B cell (primary cell): Measurements from ENCODE around the gene DPAGT1. TPM values are rescaled to one million over a fixed set of nuclear protein-coding genes. Genes with fewer than 3 reads are reported as not detected.

Experiments
- ATAC-seq: fragments of 200-7000 bp; cut with Tn5 transposase; one replicate; pipeline ENCODE4 v1.10.0; 2021; ENCODE audit warnings: low read depth, mild to moderate bottlenecking, moderate number of reproducible peaks, moderate library complexity
- CTCF ChIA-PET: fragments of 350-600 bp; sonication (Branson Sonifier 250); formaldehyde crosslinking; loops from one replicate; lab custom pipeline; 2021; ENCODE audit warnings: antibody characterized with exemption, inconsistent platforms; lab: Charles Lee
- POLR2A ChIA-PET: fragments of 350-600 bp; sonication (Branson Sonifier 250); formaldehyde crosslinking; loops from one replicate; lab custom pipeline; 2021; ENCODE audit warnings: antibody characterized with exemption; lab: Charles Lee
- DNase-seq: peaks from one replicate; pipeline ENCODE4 v3.0.0; 2013
- H2AFZ ChIP-seq: 2 replicates; pipeline ENCODE4 v1.6.1; 2012; ENCODE audit warnings: mild to moderate bottlenecking, low read depth, low read length; ENCODE audit not compliant: insufficient read depth, poor library complexity, severe bottlenecking
- H3K27ac ChIP-seq, 2 donors: 1 replicate in 1 of 2; 2 replicates in 1 of 2; pipeline ENCODE4 v1.5.1; 2012 to 2013; ENCODE audit warnings: low read length in 2 of 2, mild to moderate bottlenecking in 2 of 2, moderate library complexity in 1 of 2
- H3K27me3 ChIP-seq, 4 experiments: fragments of 200-600 bp in 1 of 4; sonication (generic) in 1 of 4; replicated peaks in 1 of 4; 1 replicate in 2 of 4; 2 replicates in 2 of 4; pipeline versions ENCODE4 v1.6.1 to v1.7.0; 2013 to 2016; ENCODE audit warnings: low read length in 3 of 4, mild to moderate bottlenecking in 2 of 4, mixed read lengths in 1 of 4, moderate library complexity in 1 of 4; ENCODE audit not compliant: insufficient read depth in 4 of 4, control insufficient read depth in 3 of 4; ENCODE audit errors: control extremely low read depth in 1 of 4
- H3K36me3 ChIP-seq, 2 experiments: replicated peaks in 1 of 2; 1 replicate in 1 of 2; 2 replicates in 1 of 2; pipeline versions ENCODE4 v1.6.1 to v1.7.1; 2013; ENCODE audit warnings: low read length in 1 of 2; ENCODE audit not compliant: insufficient read depth in 2 of 2, control insufficient read depth in 1 of 2; ENCODE audit errors: control extremely low read depth in 1 of 2, extremely low read depth in 1 of 2
- H3K4me1 ChIP-seq, 2 donors: fragments of 200-600 bp in 1 of 2; sonication (generic) in 1 of 2; 1 replicate in 1 of 2; 2 replicates in 1 of 2; pipeline versions ENCODE4 v1.5.1 to v1.6.1; 2013 to 2017; ENCODE audit warnings: low read length in 2 of 2; ENCODE audit not compliant: control insufficient read depth in 2 of 2, insufficient read depth in 2 of 2
- H3K4me2 ChIP-seq: replicated peaks from 2 replicates; pipeline ENCODE3; 2012; ENCODE audit warnings: mild to moderate bottlenecking, low read depth, low read length; ENCODE audit not compliant: poor library complexity, severe bottlenecking
- H3K4me3 ChIP-seq, 5 experiments: fragments of 200-600 bp in 1 of 5; sonication (generic) in 1 of 5; 1 replicate in 3 of 5; 2 replicates in 2 of 5; pipeline versions ENCODE4 v1.5.1 to v1.7.0; 2011 to 2016; ENCODE audit warnings: low read length in 4 of 5, mild to moderate bottlenecking in 4 of 5, low read depth in 2 of 5, control low read depth in 1 of 5, moderate library complexity in 1 of 5; ENCODE audit not compliant: insufficient read depth in 1 of 5; ENCODE audit errors: control extremely low read depth in 1 of 5, extremely low read depth in 1 of 5
- H3K79me2 ChIP-seq: fragments of 200-600 bp; sonication (generic); one replicate; pipeline ENCODE4 v1.6.0; 2016; ENCODE audit warnings: low read length; ENCODE audit not compliant: control insufficient read depth, insufficient read depth
- H3K9ac ChIP-seq: fragments of 200-600 bp; sonication (generic); 2 replicates; pipeline ENCODE4 v1.6.1; 2017; ENCODE audit warnings: mild to moderate bottlenecking, low read length, moderate library complexity
- H3K9me3 ChIP-seq, 3 donors: one replicate each; pipeline versions ENCODE4 v1.6.1 to v1.7.1; 2013; ENCODE audit warnings: low read length in 2 of 3; ENCODE audit not compliant: control insufficient read depth in 2 of 3, insufficient read depth in 1 of 3; ENCODE audit errors: control extremely low read depth in 1 of 3
- H4K20me1 ChIP-seq: 2 replicates; pipeline ENCODE4 v1.6.0; 2012; ENCODE audit warnings: mild to moderate bottlenecking, low read length; ENCODE audit not compliant: insufficient read depth, control insufficient read depth, poor library complexity, severe bottlenecking
- H3K27ac Mint-ChIP-seq: one replicate; pipeline ENCODE4 v1.8.0; 2021; ENCODE audit warnings: mixed read lengths
- H3K27me3 Mint-ChIP-seq: one replicate; pipeline ENCODE4 v1.8.0; 2021; ENCODE audit warnings: mixed read lengths
- H3K4me1 Mint-ChIP-seq: one replicate; pipeline ENCODE4 v1.8.0; 2021; ENCODE audit warnings: mixed read lengths
- H3K4me3 Mint-ChIP-seq: one replicate; pipeline ENCODE4 v1.8.0; 2021; ENCODE audit warnings: mixed read lengths
- H3K9me3 Mint-ChIP-seq: one replicate; pipeline ENCODE4 v1.8.0; 2022; ENCODE audit warnings: mixed read lengths; ENCODE audit not compliant: insufficient read depth
- EZH2 ChIP-seq: IDR thresholded peaks from 2 replicates; pipeline ENCODE4 v1.6.1; 2012; ENCODE audit warnings: borderline replicate concordance, low read depth, mild to moderate bottlenecking, moderate library complexity, low read length; ENCODE audit not compliant: insufficient read depth, poor library complexity, severe bottlenecking
- WGBS: methylation state at CpG from one replicate; pipeline ENCODE4 v1.1.5; 2013; ENCODE audit warnings: missing lambda C conversion rate; ENCODE audit not compliant: insufficient coverage; 5-methylcytosine and 5-hydroxymethylcytosine counted together
- intact Hi-C: fragments of 100-400 bp; cut with micrococcal nuclease; formaldehyde crosslinking; loops from one replicate; pipeline ENCODE4 v1.10.0; 2022
- polyA plus RNA-seq: library from polyadenylated mRNA; depleted of rRNA; stranded (reverse); fragments of >200 nt; gene quantifications from 2 replicates; pipeline ENCODE4 v1.2.3, GENCODE V29; 2012
- total RNA-seq, 2 donors: library from RNA; stranded (reverse); fragments of 120-200 nt in 1 of 2; gene quantifications; 1 replicate in 1 of 2; 2 replicates in 1 of 2; pipeline versions ENCODE4 v1.2.3 to v1.2.4, GENCODE V29; 2013 to 2022
- TF ChIP-seq, protein P1 (sequence below): fragments of 200-600 bp; IDR thresholded peaks from one replicate; pipeline ENCODE4 v1.8.0; 2022; ENCODE audit warnings: antibody characterized with exemption, mild to moderate bottlenecking

Gene DPAGT1
- total and polyA plus RNA-seq, 2 donors (not counting 1 experiment from before 2014, with no cell fraction given) = 38.3 to 64.3 TPM

DNA sequence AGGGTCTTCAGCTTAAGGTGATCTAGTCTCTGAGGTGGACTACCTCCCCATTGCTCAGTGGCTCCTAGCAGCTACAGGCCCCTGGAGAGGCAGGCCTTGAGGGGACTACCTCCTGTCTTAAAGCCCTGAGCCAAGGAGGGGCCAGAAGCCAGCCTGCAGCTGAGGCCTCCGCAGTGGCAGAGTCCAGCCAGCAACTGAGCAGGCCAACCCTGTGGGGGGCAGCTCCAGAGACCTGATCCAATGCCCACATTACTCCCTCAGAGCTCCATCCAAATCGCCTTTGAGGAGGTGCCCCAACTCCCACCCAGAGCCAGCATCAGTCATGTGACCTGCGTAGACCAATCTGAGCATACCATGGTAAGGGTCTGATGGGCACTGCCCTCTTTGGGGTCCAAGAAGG lies 8.2 kb upstream of the DPAGT1 start:
- Histone ChIP-seq H3K9me3 (no peaks in the 10 kb centered on the region), H3K79me2 (peaks cover 21% of the 10 kb centered on the region), H3K9ac (no peak overlapping the region), H4K20me1 (peaks cover 6% of the 10 kb centered on the region), H3K4me2 (no peak overlapping the region), H3K4me3 (no peak overlapping the region), H3K36me3 (peaks cover 0 to 22% of the 10 kb centered on the region in 2 experiments), H3K27ac (no peak overlapping the region), H3K27me3 (no peaks in the 10 kb centered on the region), H2AFZ (no peak overlapping the region), H3K4me1 (peaks cover 20 to 29% of the 10 kb centered on the region in 2 donors)
- ATAC-seq (no peak), DNase-seq (no peak)
- WGBS = 89% methylated on average over 3 of the region's 3 CpGs
- TF ChIP-seq, protein P1, sequence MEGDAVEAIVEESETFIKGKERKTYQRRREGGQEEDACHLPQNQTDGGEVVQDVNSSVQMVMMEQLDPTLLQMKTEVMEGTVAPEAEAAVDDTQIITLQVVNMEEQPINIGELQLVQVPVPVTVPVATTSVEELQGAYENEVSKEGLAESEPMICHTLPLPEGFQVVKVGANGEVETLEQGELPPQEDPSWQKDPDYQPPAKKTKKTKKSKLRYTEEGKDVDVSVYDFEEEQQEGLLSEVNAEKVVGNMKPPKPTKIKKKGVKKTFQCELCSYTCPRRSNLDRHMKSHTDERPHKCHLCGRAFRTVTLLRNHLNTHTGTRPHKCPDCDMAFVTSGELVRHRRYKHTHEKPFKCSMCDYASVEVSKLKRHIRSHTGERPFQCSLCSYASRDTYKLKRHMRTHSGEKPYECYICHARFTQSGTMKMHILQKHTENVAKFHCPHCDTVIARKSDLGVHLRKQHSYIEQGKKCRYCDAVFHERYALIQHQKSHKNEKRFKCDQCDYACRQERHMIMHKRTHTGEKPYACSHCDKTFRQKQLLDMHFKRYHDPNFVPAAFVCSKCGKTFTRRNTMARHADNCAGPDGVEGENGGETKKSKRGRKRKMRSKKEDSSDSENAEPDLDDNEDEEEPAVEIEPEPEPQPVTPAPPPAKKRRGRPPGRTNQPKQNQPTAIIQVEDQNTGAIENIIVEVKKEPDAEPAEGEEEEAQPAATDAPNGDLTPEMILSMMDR = no peak
- no peak for TF ChIP-seq EZH2
- Mint-ChIP-seq H3K27ac (no peak overlapping the region), H3K27me3 (no peaks in the 10 kb centered on the region), H3K4me1 (peaks cover 32% of the 10 kb centered on the region), H3K9me3 (no peaks in the 10 kb centered on the region), H3K4me3 (no peak overlapping the region)
- ChIA-PET CTCF (interaction anchor here (0.7 to 1.7 kb wide), 6 partner anchors 8 to 225 kb away, joined by 3 to 5 read pairs (median 4); partner anchors contain the start of genes CBL and VPS11), POLR2A (interaction anchor here (1.6 kb wide), 1 partner anchor 15 kb away, joined by 6 read pairs; a partner anchor contains a TSS)
- intact Hi-C loops = no loop called here

DNA sequence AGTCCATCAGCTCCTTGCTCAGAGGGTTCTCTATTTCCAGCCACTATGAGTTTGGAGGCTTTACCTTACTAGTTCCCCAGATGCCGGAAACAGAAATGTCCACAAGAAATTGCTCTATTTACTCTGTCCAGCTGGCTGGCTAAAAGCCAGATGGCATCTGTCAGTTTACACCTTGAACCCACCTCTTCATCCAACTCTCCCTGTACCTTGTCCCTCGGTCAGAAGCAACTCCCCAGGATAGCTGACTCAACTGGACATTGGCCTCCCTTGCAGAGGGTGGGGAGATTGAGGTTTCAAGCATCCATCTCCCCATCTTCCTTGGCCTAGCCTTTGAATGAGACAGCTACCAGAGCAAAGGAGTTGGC lies 7.2 kb upstream of the DPAGT1 start:
- peaks cover 34% of the 10 kb centered on the region for H3K4me1 Mint-ChIP-seq
- peaks cover 20 to 29% of the 10 kb centered on the region in 2 donors for H3K4me1 ChIP-seq
- H3K36me3 ChIP-seq = peaks cover 0 to 19% of the 10 kb centered on the region in 2 experiments
- H3K9me3 ChIP-seq = no peaks in the 10 kb centered on the region
- peak overlapping the region; percentile 88 for H3K4me3 Mint-ChIP-seq
- TF ChIP-seq, protein P1 = no peak
- TF ChIP-seq EZH2 = no peak
- peak overlapping the region; percentile 82 for H3K9ac ChIP-seq
- H3K9me3 Mint-ChIP-seq = no peaks in the 10 kb centered on the region
- intact Hi-C loops = no loop called here
- no peak overlapping the region for H3K27ac ChIP-seq
- H3K27me3 Mint-ChIP-seq = no peaks in the 10 kb centered on the region
- ChIA-PET CTCF (interaction anchor here (1.0 to 1.7 kb wide), 4 partner anchors 11 to 97 kb away, joined by 3 to 5 read pairs (median 4); partner anchors contain the start of genes CBL and VPS11), POLR2A (interaction anchor here (1.0 to 1.6 kb wide), 3 partner anchors 14 to 30 kb away, joined by 5 to 6 read pairs (median 5); partner anchors contain the start of gene HMBS)
- no peaks in the 10 kb centered on the region for H3K27me3 ChIP-seq
- ATAC-seq (no peak), DNase-seq (no peak)
- peak overlapping the region; percentile 73 for H3K27ac Mint-ChIP-seq
- peak overlapping the region; percentile 90 for H3K4me2 ChIP-seq
- peaks cover 21% of the 10 kb centered on the region for H3K79me2 ChIP-seq
- WGBS = 90% methylated on average over 1 of the region's 2 CpGs
- H4K20me1 ChIP-seq = peaks cover 6% of the 10 kb centered on the region
- no peak overlapping the region for H2AFZ ChIP-seq
- no peak overlapping the region for H3K4me3 ChIP-seq
